ENCODE measurements around the gene NUP62. TPM values are rescaled to one million over a fixed set of nuclear protein-coding genes. Genes with fewer than 3 reads are reported as not detected.

The NUP62 gene
- total and polyA plus RNA-seq, 7 donors = 21.1 to 46.8 (median 40.0) TPM

DNA sequence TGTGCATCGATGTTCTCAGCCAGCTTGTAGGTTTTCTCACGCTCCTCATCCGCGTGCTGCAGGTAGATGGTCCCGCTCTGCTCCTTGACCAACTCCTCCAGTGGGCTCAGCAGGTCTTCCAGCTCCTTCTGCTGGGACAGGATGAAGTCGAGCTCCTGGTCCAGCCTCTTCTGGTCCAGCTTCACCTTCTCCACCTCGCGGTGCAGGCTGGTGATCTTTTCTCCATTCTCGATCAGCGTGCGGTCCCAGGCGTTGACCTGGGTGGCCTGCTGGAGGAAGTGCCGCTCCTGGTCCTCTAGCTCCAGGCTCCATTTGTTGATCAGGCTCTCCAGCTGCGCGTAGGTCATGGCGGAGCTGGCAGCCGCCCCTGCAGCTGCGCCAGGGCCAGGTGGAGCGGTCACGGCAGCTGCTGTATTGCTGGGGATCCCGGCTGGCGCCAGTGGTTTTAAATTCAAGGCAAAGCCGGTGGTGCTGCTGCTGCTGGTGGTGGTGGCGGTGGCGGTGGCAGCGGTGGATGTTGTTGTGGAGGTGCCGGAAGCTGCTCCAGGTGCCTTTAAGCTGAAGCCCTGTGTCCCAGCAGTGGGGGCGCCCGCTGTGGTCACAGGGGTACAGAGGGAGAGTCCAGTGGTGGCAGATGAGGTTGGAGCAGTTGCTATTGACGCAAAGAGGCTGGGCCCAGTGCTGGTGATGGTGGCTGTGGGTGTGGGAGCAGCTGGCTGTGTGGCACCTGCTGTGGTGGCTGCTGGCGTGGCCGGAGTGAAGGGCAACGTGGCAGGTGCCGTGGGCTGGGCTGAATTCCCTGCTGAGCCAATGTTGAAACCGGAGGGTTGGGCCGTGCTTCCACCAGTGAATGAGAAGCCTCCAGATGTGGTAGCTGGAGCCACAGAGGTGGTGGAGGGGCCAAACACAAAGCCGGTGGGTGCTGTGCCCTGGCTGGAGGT, 20.6 kb downstream of the NUP62 start:
- WGBS, 3 donors = 91 to 93% (median 92%) methylated on average over 36 to 37 of the region's 37 CpGs
- H3K27ac ChIP-seq = no peak overlapping the region
- peaks cover 0 to 65% of the 10 kb centered on the region in 2 donors for H3K36me3 ChIP-seq (ENCODE audit: insufficient read depth in 1 of 2, low read depth in 1 of 2)
- no peak overlapping the region for H3K4me3 ChIP-seq
- no peaks in the 10 kb centered on the region for H3K27me3 ChIP-seq (ENCODE audit: insufficient read depth in 3 of 3, low read length in 2 of 3)
- no peaks in the 10 kb centered on the region for H3K4me1 ChIP-seq
- ATAC-seq (no peak), DNase-seq (no peak)
- no peaks in the 10 kb centered on the region for H3K9me3 ChIP-seq
- intact Hi-C loops (cut with DNase I) = no loop called here
- TF ChIP-seq, protein P1, sequence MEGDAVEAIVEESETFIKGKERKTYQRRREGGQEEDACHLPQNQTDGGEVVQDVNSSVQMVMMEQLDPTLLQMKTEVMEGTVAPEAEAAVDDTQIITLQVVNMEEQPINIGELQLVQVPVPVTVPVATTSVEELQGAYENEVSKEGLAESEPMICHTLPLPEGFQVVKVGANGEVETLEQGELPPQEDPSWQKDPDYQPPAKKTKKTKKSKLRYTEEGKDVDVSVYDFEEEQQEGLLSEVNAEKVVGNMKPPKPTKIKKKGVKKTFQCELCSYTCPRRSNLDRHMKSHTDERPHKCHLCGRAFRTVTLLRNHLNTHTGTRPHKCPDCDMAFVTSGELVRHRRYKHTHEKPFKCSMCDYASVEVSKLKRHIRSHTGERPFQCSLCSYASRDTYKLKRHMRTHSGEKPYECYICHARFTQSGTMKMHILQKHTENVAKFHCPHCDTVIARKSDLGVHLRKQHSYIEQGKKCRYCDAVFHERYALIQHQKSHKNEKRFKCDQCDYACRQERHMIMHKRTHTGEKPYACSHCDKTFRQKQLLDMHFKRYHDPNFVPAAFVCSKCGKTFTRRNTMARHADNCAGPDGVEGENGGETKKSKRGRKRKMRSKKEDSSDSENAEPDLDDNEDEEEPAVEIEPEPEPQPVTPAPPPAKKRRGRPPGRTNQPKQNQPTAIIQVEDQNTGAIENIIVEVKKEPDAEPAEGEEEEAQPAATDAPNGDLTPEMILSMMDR (IDR thresholded peaks at IDR 0.05) = no peak

- DNase-seq (no peak), ATAC-seq (no peak)
- intact Hi-C loops (cut with DNase I) = no loop called here
- TF ChIP-seq, protein P1 (IDR thresholded peaks at IDR 0.05) = no peak
- peaks cover 0 to 57% of the 10 kb centered on the region in 2 donors for H3K36me3 ChIP-seq (ENCODE audit: insufficient read depth in 1 of 2, low read depth in 1 of 2)
- H3K4me1 ChIP-seq = no peaks in the 10 kb centered on the region
- whole genome bisulfite sequencing, 3 donors = 88 to 94% (median 93%) methylated on average over 23 of the region's 23 CpGs
- H3K27ac ChIP-seq = no peak overlapping the region
- H3K9me3 ChIP-seq = no peaks in the 10 kb centered on the region
- no peak overlapping the region for H3K4me3 ChIP-seq
- no peaks in the 10 kb centered on the region for H3K27me3 ChIP-seq (ENCODE audit: insufficient read depth in 3 of 3, low read length in 2 of 3)
Observed at GRCh38 chr19:49907745-49908446, 21.4 kb downstream of the NUP62 start.

DNA sequence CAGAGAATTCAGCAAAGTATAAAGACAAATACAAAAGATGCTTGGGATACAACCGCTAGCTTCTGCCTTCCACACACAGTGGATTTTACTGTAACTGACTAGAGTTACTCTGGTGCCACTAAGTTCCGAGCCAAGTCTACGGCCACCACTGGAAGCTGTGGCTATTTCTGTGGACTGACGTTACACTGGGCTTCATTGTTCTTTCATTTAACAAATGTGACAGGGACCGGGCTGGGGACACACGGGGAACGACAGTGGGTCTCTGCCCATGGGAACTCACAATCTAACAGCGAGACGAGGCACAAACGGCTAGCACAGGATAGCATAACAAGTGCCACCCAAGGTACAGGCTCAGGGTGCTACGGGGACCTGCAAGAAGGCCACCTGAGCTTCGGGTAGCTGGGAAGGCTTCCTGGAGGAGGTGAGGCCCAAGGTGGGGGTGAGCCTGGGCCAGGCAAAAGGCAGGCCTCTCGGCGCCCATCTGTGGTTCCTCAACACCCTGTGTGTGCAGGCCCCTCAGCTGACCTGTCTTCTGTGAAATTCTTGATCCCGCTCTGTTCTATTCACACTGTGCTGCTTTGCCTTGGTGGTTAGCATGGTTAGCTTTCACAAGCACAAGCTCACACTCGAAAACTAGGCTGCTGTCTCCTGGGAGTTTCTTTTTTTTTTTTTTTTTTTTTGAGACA, 22.3 kb downstream of the NUP62 start:
- Histone ChIP-seq H3K27me3 (ENCODE audit: insufficient read depth in 3 of 3, low read length in 2 of 3) (no peaks in the 10 kb centered on the region), H3K36me3 (ENCODE audit: insufficient read depth in 1 of 2, low read depth in 1 of 2) (peaks cover 0 to 48% of the 10 kb centered on the region in 2 donors), H3K4me1 (no peaks in the 10 kb centered on the region), H3K9me3 (no peaks in the 10 kb centered on the region), H3K4me3 (no peak overlapping the region), H3K27ac (no peak overlapping the region)
- DNase-seq = no peak
- ATAC-seq = peak; percentile 33 to 67 (median 46)
- intact Hi-C loops (cut with DNase I) = no loop called here
- TF ChIP-seq, protein P1 (IDR thresholded peaks at IDR 0.05) = no peak
- 79 to 83% (median 83%) methylated on average over 16 of the region's 16 CpGs for WGBS, 3 donors

- 61 to 75% (median 64%) methylated on average over 6 of the region's 6 CpGs for WGBS, 3 donors
- intact Hi-C loops (cut with DNase I) = no loop called here
Observed at GRCh38 chr19:49904136-49904535, 25.2 kb downstream of the NUP62 start.

More at GRCh38 chr19:49904136-49904535, 25.2 kb downstream of the NUP62 start:
- DNase-seq = no peak
- Histone ChIP-seq H3K9me3 (no peaks in the 10 kb centered on the region), H3K27me3 (ENCODE audit: insufficient read depth in 3 of 3, low read length in 2 of 3) (no peaks in the 10 kb centered on the region), H3K36me3 (ENCODE audit: insufficient read depth in 1 of 2, low read depth in 1 of 2) (peaks cover 0 to 27% of the 10 kb centered on the region in 2 donors), H3K27ac (no peak overlapping the region), H3K4me3 (no peak overlapping the region), H3K4me1 (no peaks in the 10 kb centered on the region)
- ATAC-seq = no peak
- TF ChIP-seq, protein P1 (IDR thresholded peaks at IDR 0.05) = no peak
